GM12891 (cell line): ENCODE results near the gene ERBB2.
"Not testable (repeated sequence)": the region's sequence is repeated elsewhere in the genome, so short reads cannot be mapped to it uniquely, and the experiment has no call there.

ENCODE experiments used
- DNase-seq: peaks from one replicate; pipeline ENCODE4 v3.0.0; 2011; ENCODE audit warnings: low spot score; ENCODE audit not compliant: insufficient read length
- FAIRE-seq: peaks from 2 replicates; lab custom pipeline; 2011; peaks lifted over from hg19 to GRCh38; lab: Jason Lieb, UNC
- PAX5 ChIP-seq: IDR thresholded peaks from 2 replicates; pipeline ENCODE4 v1.6.1; 2011; ENCODE audit warnings: low read length, moderate library complexity, mild to moderate bottlenecking; ENCODE audit not compliant: insufficient read depth, severe bottlenecking
- POLR2A ChIP-seq: IDR thresholded peaks from 2 replicates; pipeline ENCODE4 v1.6.1; 2011; ENCODE audit warnings: low read depth, low read length, control low read depth
- POLR2AphosphoS5 ChIP-seq: IDR thresholded peaks from 2 replicates; pipeline ENCODE4 v1.6.1; 2011; ENCODE audit warnings: low read depth, low read length, control low read depth
- POU2F2 ChIP-seq: IDR thresholded peaks from 2 replicates; pipeline ENCODE4 v1.6.1; 2011; ENCODE audit warnings: low read depth, mild to moderate bottlenecking, control low read depth, low read length, moderate library complexity
- SPI1 ChIP-seq: IDR thresholded peaks from 2 replicates; pipeline ENCODE4 v1.6.1; 2011; ENCODE audit warnings: low read depth, low read length, control low read depth
- TAF1 ChIP-seq: IDR thresholded peaks from 2 replicates; pipeline ENCODE4 v1.6.1; 2011; ENCODE audit warnings: low read depth, low read length, control low read depth

ERBB2 gene

GRCh38 chr17:39742856-39743436 is 43.1 kb downstream of the ERBB2 start:
- FAIRE-seq (no peak), DNase-seq (no peak)
- TF ChIP-seq TAF1: no peak
- no peak for TF ChIP-seq POLR2AphosphoS5
- TF ChIP-seq POU2F2: no peak
- no peak for TF ChIP-seq SPI1
- no peak for TF ChIP-seq POLR2A
- TF ChIP-seq PAX5: no peak

DNA sequence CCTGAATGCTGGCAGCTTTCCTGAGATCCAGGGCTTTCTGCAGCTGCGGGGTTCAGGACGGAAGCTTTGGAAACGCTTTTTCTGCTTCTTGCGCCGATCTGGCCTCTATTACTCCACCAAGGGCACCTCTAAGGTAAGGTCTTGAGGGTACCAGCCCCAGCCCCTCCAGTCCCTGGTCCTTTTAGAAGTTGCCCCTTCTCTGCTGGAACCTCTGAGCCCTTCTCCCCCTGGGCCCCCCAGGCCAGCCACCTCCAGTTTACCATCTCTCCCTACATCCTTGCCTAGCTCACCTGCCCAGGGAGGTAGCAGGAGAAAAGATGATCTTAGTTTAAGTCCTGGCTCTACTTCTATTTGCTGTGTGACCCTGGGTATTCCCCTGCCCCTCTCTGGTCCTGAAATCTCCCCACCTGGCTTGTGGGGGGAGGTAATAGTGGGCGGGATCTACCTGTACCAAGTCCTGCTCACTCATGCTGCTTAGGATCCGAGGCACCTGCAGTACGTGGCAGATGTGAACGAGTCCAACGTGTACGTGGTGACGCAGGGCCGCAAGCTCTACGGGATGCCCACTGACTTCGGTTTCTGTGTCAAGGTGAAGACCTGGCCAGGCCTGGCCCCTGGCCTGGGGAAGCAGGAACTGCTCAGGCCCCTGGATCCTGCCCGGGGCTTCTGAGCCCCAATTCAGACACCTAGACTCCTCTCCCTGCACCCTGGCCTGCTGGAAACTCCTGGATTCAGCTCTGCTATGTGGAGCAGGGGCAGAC is 44.4 kb downstream of the ERBB2 start:
- TF ChIP-seq POLR2AphosphoS5: no peak
- no peak for TF ChIP-seq POU2F2
- TF ChIP-seq SPI1: no peak
- no peak for TF ChIP-seq PAX5
- no peak for TF ChIP-seq TAF1
- TF ChIP-seq POLR2A: no peak
- DNase-seq: no peak
- no peak for FAIRE-seq

- no peak for TF ChIP-seq SPI1
- TF ChIP-seq POLR2A: no peak
- no peak for TF ChIP-seq TAF1
- no peak for TF ChIP-seq POU2F2
- TF ChIP-seq POLR2AphosphoS5: no peak
- no peak for TF ChIP-seq PAX5
- no peak for DNase-seq
- FAIRE-seq: no peak
Measured at GRCh38 chr17:39744836-39745215, 45.0 kb downstream of the ERBB2 start.

DNA sequence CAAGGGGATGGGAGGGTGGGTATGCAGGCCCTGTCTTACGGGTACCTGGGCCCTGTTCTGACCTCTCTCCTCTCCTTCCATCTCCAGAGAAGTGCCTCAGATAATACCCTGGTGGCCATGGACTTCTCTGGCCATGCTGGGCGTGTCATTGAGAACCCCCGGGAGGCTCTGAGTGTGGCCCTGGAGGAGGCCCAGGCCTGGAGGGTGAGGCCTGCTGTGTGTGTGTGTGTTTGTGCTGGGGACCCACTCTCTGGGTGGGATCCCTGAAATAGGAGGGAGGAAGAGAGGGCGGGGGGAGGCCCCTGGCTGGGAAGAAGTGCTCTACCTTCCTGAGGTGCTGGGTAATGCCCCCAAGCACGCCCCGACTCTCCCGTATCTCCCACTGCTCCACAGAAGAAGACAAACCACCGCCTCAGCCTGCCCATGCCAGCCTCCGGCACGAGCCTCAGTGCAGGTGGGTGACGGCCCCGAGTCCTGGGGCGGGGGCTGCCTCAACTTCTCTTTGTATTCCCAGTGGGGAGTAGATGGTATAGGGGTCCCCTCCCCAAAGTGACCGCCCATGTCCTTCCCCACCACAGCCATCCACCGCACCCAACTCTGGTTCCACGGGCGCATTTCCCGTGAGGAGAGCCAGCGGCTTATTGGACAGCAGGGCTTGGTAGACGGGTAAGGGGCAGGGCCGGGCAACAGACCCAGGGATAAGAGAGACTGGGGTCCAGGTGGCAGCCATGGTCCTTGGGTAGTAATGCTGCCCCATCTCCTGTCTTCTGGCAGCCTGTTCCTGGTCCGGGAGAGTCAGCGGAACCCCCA is 45.7 kb downstream of the ERBB2 start:
- DNase-seq: no peak
- TF ChIP-seq POU2F2: no peak
- TF ChIP-seq SPI1: no peak
- no peak for TF ChIP-seq POLR2AphosphoS5
- TF ChIP-seq TAF1: no peak
- no peak for TF ChIP-seq PAX5
- no peak for TF ChIP-seq POLR2A
- FAIRE-seq: no peak

GRCh38 chr17:39746145-39746461 is 46.2 kb downstream of the ERBB2 start:
- TF ChIP-seq PAX5 (no peak), POLR2A (no peak), TAF1 (no peak), POU2F2 (no peak), SPI1 (no peak), POLR2AphosphoS5 (no peak)
- no peak for FAIRE-seq
- no peak for DNase-seq

- FAIRE-seq (no peak), DNase-seq (no peak)
- TF ChIP-seq POLR2A (no peak), TAF1 (no peak), PAX5 (no peak), POLR2AphosphoS5 (no peak), SPI1 (no peak), POU2F2 (no peak)
Measured at GRCh38 chr17:39747745-39748144, 47.9 kb downstream of the ERBB2 start.

DNA sequence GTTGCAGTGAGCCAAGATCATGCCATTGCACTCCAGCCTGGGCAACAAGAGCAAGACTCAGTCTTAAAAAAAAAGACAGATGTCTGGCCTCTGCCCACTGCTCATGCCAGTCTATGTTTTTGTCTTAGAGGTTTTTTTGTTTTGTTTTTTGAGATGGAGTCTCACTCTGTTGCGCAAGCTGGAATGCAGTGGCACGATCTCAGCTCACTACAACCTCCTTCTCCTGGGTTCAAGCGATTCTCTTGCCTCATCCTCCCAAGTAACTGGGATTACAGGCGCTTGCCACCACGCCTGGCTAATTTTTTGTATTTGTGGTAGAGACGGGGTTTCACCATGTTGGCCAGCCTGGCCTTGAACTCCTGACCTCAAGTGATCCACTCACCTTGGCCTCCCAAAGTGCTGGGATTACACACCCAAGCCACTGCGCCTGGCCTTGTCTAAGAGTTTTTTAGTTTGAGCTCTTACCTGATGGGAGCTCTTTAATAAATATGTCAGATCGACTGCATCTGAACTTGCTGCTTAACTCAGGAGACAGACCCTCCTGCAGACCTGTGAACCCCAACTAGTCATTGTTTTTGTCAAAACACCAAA is 48.7 kb downstream of the ERBB2 start:
- FAIRE-seq: not testable (repeated sequence)

GRCh38 chr17:39750131-39751015 is 50.5 kb downstream of the ERBB2 start:
- TF ChIP-seq POLR2A (no peak), POU2F2 (no peak), POLR2AphosphoS5 (no peak), TAF1 (no peak), PAX5 (no peak), SPI1 (no peak)
- FAIRE-seq (no peak), DNase-seq (no peak)

More for the DNA sequence above, 48.7 kb downstream of the ERBB2 start:
- not testable (repeated sequence) for DNase-seq
